ENCODE data around the gene MTNR1A.

Gene MTNR1A

GRCh38 chr4:186554914-186555827 is at the start of gene MTNR1A:
Gene MTNR1A, minus strand, starts transcription at chr4:186555567. Its CDS starts 202 bp downstream, at chr4:186555365.
- DNase-seq: no peak

- no peak for DNase-seq
These were observed 48.9 kb upstream of the MTNR1A start for GRCh38 chr4:186604124-186604807.

DNA sequence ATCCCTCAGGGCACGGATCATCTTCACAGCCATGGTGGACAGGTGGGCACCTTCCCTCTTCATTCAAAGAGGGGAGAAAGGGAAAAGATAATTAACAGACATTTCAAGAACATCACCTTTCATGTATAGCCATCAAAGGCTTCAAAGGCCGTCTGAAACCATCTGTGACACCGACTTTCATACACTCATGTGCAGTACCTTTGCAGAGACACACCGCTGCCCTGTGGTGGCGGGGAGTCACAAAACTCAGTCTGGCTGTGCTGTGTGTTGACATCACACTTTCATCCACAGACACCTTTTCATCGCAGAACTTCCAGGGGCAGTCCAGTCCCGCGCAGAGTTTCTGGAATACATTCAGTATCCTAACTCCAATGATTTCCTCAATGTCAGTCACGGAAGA is 47.6 kb upstream of the MTNR1A start:
- DNase-seq: no peak

DNA sequence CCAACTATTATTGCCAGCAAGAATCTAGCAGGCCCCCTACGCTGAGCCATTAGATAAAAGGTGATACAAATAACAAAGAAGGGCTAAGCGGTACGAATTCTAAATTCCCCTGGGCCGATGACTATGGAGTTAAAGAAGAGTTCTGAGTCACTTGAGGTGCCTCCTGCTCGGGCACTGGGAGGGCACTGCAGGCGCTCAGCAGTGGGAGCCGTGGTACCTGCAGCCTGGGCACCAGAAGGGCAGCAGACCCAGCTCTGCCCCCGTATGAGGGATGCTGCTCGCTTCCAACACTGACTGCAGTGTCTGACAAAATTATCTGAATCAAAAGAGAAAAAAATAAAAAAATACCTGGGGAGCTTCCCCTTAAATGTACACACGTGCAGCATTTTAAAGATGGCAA is 44.1 kb upstream of the MTNR1A start:
- no peak for DNase-seq

GRCh38 chr4:186598686-186599085 is 43.3 kb upstream of the MTNR1A start:
- DNase-seq: no peak

DNA sequence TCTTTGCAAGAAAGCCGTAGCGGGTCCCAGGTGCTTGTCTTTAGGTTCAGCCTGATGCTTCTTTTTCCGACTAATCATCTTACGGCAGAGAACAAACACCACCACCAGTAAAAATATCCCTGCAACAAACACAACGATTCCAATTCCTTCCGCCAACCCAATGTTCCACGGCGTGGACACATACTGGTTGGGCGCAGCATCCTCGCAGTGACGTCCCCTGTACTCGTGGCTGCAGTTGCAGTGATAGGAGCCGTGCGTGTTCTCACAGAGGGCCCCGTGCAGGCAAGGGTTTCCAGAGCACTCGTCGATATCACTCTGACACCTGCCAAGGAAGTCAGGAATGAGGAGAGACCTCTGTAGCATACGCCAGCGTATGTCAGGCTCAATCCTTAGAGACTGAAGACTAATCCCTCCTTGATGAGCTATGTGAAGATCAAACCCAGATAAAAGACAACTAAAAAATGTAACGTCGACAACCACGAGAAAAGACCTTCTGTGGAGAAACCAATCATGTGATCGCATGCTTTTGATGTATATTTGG is 41.6 kb upstream of the MTNR1A start:
- no peak for DNase-seq

DNA sequence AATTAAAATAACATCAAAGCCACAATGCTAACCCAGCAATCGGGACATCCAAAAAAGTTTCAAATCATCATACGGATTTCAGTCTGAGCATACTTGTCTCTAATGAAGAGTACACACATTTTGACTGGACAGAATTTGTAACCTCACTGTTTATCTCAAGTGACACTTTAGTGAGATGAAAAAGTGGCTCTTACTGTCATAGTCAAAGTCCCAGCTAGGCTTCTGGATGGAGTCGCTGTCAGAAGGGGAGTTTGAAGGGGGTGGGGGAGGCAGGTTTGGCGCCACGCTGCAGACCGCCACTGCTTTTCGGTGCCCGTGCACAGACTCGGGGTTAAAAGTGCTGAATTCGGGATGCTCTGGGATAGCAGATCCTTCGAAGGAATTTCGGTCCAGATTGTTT is 41.0 kb upstream of the MTNR1A start:
- no peak for DNase-seq

DNA sequence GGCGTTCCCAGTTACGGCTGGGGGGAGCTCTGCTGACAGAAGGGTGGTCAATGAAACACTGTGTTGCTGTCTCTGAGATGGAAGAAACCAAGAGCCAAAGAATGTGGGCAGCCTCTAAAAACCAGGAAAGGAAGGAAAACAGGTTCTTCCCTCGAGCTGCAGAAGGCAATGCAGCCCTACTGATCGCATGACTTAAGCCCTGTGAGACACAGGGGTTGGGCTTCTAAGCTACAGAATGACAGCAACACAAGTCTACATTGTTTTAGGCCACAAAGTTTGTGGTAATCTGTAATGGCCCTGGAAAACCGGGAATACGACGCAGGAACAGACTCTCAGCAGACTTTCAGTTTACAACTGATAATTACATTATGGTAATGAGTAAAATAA is 38.2 kb upstream of the MTNR1A start:
- DNase-seq: no peak

GRCh38 chr4:186592966-186593586 is 37.7 kb upstream of the MTNR1A start:
- no peak for DNase-seq

DNA sequence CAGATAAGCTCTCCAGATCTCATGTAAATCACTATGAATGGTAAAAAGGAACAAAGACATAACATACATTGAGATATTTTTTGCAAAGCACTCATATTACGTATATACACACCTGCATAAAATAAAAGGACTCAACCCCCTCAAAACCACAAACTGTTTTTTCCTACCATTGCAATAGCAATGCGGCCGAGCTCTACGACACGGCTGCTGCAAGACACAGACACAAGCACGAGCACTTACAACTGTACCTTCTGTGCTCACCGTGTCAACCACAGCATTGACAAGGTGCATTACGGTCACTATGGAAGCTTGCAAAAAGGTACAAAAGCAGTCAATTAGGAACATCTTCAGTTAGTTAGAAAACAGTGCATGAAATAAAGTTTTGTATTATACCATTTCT is 37.1 kb upstream of the MTNR1A start:
- no peak for DNase-seq

DNA sequence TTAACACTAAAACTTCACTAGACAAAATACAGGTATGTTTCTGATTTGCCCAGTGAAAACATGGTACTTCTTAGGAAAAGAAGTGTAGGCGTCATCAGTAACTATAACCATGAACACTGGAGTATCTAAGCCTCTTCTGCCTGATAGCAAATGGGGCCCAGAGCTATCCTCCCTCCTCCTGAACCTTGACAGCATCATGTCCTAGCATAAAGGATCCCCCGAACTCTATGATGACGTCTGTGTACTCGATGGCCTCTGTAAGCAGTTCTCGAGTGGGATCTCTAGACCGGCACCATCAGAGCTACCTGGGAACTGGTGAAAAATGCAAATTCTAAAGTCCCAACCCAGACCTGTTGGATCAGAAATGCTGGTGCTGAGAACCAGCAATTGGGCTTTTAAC is 36.3 kb upstream of the MTNR1A start:
- no peak for DNase-seq

GRCh38 chr4:186588503-186588902 is 33.1 kb upstream of the MTNR1A start:
- no peak for DNase-seq

DNA sequence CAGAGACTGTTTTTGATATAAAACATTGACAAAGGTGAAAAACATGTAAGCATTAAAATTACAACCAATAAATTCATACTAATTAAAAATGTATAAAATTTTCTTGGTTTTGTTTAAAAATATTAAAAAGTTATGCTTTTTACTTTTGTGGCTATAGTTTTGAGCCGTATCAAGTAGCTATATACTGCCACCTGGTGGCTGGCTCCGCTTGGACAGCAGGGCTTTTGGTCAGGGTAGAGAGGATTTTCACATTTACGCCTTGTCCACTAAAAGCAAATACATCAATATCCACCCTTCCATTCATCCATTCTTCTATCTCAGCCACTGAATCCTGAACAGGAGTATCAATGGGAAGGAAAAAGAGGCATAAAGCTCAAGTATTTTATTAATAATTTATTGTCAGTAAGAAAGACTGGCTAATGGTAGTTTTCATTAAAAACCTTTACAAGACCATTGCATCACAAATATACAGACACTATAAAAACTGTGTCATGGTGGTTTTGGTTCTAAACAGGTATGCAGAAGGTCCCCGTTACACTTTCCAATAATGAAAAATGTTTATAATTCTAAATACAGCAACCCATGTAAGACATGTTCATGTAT is 32.1 kb upstream of the MTNR1A start:
- DNase-seq: no peak

GRCh38 chr4:186586205-186586604 is 30.8 kb upstream of the MTNR1A start:
- DNase-seq: no peak

DNA sequence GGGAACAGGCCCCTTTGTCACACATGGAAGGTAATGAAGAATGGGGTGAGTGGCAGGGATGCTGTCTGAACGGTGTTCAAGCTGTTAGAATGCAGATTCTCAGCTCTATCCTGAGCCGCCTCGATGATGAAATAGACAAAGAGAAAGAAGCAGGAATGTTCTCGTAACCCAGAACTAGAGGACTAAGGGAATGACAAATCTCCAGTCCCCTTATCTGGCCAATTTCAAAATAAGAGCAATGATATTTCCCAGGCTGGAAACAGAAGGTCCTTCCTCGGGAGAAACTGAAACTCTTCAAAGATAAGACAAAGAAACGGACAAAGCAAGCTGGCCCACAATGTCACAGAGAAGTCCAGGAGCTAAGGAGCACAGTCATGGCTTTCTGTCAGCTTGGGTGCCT is 29.5 kb upstream of the MTNR1A start:
- no peak for DNase-seq

GRCh38 chr4:186581421-186581820 is 26.1 kb upstream of the MTNR1A start:
- no peak for DNase-seq

- DNase-seq: no peak
These were observed 25.3 kb upstream of the MTNR1A start for GRCh38 chr4:186580669-186581068.

DNA sequence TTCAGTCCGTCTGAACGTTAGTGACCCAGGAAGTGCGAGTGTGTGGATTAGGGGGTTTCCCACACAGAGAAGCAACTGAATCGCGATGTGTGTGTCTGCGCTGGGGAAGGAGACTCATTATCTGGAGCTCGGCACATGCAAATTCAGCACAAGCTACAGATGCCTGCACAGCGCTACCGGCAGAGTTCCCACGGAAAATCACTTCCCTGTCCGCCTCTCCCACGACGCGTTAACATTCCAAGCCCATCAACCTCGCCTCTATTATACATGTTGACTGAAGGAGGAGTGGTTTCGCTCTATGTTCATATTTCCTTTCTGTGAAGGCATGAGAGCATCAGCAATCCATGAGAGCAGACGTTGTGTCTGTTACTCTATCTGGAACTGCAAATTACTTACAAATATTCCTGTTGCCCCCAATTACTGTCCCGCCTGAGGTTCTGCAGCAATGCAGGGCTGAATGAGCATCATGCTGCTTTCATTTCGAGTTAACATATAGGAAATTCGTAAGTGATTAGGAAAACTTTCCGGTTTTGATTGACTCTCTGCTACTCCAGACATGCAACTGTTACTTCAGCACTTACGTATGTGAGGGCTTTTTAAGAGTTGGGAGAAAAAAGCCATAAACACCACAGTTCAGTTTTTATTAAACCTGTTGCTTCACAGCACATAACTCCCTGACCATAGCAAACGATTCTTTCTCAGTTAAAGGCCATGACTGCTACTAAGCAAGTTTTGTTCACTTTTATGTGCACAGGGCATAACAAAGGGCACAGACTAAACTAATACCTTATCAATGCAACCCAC is 15.0 kb upstream of the MTNR1A start:
- no peak for DNase-seq

- no peak for DNase-seq
These were observed 14.3 kb upstream of the MTNR1A start for GRCh38 chr4:186569533-186570192.

GRCh38 chr4:186566068-186566467 is 10.7 kb upstream of the MTNR1A start:
- no peak for DNase-seq

GRCh38 chr4:186563761-186564160 is 8.4 kb upstream of the MTNR1A start:
- no peak for DNase-seq

- DNase-seq: no peak
These were observed 6.4 kb upstream of the MTNR1A start for GRCh38 chr4:186561748-186562147.
